Stimulated activated CD4-positive, alpha-beta T cell treated with anti-CD3 and anti-CD28 coated beads, Interleukin-12 subunit alpha, Interleukin-12 subunit beta, amount 100 ng/mL, for 48 hours (primary cell): ENCODE measurements around the gene DDX10.
"Not testable (repeated sequence)": the region's sequence is repeated elsewhere in the genome, so short reads cannot be mapped to it uniquely, and the experiment has no call there.

Experiments used
- DNase-seq, 3 donors: peaks; one replicate each; pipeline ENCODE4 v3.0.0-alpha.2; 2020; ENCODE audit warnings: low read depth in 2 of 3, low spot score in 1 of 3

DDX10 gene

GRCh38 chr11:108817976-108818375 lies 153.1 kb downstream of the DDX10 start:
- no peak for DNase-seq

- DNase-seq = no peak
Measured at GRCh38 chr11:108818971-108819370, 154.1 kb downstream of the DDX10 start.

- DNase-seq = no peak
Measured at GRCh38 chr11:108819957-108820356, 155.1 kb downstream of the DDX10 start.

- not testable (repeated sequence) for DNase-seq
Measured at GRCh38 chr11:108823960-108824359, 159.1 kb downstream of the DDX10 start.

GRCh38 chr11:108824545-108824944 lies 159.7 kb downstream of the DDX10 start:
- DNase-seq = no peak

- no peak for DNase-seq
Measured at GRCh38 chr11:108825381-108825780, 160.5 kb downstream of the DDX10 start.

GRCh38 chr11:108826136-108826535 lies 161.3 kb downstream of the DDX10 start:
- DNase-seq = no peak

- no peak for DNase-seq
Measured at GRCh38 chr11:108835624-108836023, 170.8 kb downstream of the DDX10 start.

GRCh38 chr11:108836541-108836940 lies 171.7 kb downstream of the DDX10 start:
- no peak for DNase-seq

GRCh38 chr11:108838102-108838791 lies 173.4 kb downstream of the DDX10 start:
- no peak for DNase-seq

GRCh38 chr11:108838792-108839105 lies 173.9 kb downstream of the DDX10 start:
- DNase-seq = no peak

- DNase-seq = no peak
Measured at GRCh38 chr11:108846009-108846408, 181.1 kb downstream of the DDX10 start.

- DNase-seq = no peak
Measured at GRCh38 chr11:108847298-108847990, 182.6 kb downstream of the DDX10 start.

- no peak for DNase-seq
Measured at GRCh38 chr11:108851781-108852180, 186.9 kb downstream of the DDX10 start.

- no peak for DNase-seq
Measured at GRCh38 chr11:108852701-108853100, 187.8 kb downstream of the DDX10 start.

GRCh38 chr11:108853151-108853550 lies 188.3 kb downstream of the DDX10 start:
- no peak for DNase-seq

- DNase-seq = no peak
Measured at GRCh38 chr11:108853864-108854263, 189.0 kb downstream of the DDX10 start.

GRCh38 chr11:108854346-108854745 lies 189.5 kb downstream of the DDX10 start:
- no peak for DNase-seq

GRCh38 chr11:108857382-108857781 lies 192.5 kb downstream of the DDX10 start:
- no peak for DNase-seq

- DNase-seq = no peak
Measured at GRCh38 chr11:108858622-108859021, 193.8 kb downstream of the DDX10 start.

GRCh38 chr11:108859510-108859909 lies 194.6 kb downstream of the DDX10 start:
- no peak for DNase-seq

GRCh38 chr11:108863528-108863927 lies 198.7 kb downstream of the DDX10 start:
- DNase-seq = no peak

GRCh38 chr11:108865406-108865805 lies 200.5 kb downstream of the DDX10 start:
- DNase-seq = no peak
